HTERT RPE-1 (cell line): Measurements from ENCODE around the gene PAQR5.
"Not testable (repeated sequence)": the region's sequence is repeated elsewhere in the genome, so short reads cannot be mapped to it uniquely, and the experiment has no call there.

Experiments used
- in situ Hi-C: fragments of 300-500 bp; cut with MboI; formaldehyde crosslinking; loops from 4 replicates; pipeline ENCODE4 v1.14.3; 2020; ENCODE audit warnings: low sequenced_read_pairs

The PAQR5 gene, protein sequence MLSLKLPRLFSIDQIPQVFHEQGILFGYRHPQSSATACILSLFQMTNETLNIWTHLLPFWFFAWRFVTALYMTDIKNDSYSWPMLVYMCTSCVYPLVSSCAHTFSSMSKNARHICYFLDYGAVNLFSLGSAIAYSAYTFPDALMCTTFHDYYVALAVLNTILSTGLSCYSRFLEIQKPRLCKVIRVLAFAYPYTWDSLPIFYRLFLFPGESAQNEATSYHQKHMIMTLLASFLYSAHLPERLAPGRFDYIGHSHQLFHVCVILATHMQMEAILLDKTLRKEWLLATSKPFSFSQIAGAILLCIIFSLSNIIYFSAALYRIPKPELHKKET

DNA sequence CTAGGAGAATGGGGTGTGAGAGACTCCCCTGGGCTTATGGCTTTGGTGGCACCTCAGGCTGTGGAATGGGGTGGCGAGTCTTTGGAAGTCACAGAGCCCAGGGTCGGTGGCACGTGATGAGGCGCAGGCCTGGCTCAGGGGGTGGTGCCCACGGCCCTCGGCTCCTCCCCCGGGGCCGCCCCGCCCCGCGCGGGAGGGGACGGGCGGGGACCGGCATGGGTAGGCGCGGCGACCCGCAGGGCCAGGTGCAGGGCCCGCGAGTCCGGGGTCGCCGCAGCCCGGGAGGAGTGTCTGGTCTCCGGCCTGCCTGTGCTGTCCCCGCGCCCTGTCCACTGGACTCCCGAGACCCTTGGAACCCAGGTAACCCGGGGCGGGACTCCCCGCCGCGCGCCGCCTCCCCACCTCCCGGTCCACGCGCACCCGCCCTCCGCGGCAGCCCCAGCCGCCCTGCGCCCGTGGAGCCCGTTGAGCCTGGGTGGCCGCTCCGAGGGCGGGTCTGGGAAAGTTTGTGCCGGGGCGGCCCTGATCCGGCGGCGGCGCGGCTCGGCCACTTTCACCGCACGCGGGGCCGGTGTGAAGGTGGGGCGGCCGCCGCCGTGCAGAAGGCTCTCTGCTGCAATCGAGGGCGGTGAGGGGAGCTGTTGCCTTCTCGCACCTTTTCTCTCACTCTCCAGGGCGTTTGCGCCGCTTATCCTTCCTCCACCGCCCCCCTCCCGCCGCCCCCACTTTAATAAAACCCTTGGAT is at the start of gene PAQR5:
TSS of gene PAQR5 (plus strand) at position 216 of the 745 bp plus-strand sequence. CDS start 61,169 bp downstream, outside the sequence.
- in situ Hi-C loops, result no loop called here

- in situ Hi-C loops, result no loop called here
Observed at GRCh38 chr15:69253156-69253555, 45.6 kb upstream of the PAQR5 start.

DNA sequence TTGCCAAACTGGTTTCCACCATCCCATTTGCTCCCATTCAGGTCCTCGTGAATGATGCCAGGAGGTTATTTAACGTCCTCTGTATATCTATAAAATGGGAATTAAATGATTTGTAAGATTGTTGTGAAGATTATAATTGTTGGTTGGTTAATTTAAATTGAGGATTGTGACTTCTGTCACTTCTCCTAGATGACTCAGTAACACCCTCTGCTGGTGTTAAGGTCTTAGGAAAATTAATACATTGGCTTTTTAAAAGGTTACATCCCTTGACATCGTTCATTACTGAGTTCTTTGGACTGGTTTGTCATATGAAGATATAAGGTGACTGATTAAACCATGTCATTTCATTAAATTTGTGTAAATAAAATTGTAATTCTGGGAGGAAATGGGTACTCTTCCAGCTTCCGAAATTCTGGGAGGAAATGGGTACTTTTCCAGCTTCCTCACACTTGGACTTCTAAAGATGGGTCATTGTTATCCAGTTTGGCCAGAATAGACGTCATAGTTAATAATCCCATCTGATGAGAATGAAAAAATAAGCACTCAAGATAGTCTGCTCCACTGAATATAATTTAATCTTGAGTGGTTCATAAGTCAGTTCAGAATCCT is 33.3 kb upstream of the PAQR5 start:
- in situ Hi-C loops, result no loop called here

- in situ Hi-C loops, result no loop called here
Observed at GRCh38 chr15:69271217-69271616, 27.5 kb upstream of the PAQR5 start.

- in situ Hi-C loops, result no loop called here
Observed at GRCh38 chr15:69272139-69272538, 26.6 kb upstream of the PAQR5 start.

DNA sequence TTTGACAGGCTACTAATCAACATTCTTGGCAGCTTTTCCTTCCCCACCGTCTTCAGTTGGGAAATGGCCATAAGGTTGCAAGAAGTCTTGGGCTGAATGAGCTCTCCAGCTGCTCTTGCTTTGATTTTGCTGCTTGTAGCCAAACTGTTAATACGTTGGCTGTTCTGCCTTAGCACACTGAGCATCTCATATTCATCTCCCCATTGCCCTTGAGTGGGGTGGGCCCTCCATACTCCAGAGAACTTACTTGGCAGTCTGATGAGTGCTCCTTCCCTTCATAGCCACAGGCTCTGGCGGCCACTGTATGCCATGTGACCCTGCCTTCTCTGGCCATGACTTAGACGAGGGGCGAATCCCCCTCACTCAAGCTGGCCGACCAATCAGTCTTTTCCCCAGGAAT is 25.8 kb upstream of the PAQR5 start:
- in situ Hi-C loops, result no loop called here

DNA sequence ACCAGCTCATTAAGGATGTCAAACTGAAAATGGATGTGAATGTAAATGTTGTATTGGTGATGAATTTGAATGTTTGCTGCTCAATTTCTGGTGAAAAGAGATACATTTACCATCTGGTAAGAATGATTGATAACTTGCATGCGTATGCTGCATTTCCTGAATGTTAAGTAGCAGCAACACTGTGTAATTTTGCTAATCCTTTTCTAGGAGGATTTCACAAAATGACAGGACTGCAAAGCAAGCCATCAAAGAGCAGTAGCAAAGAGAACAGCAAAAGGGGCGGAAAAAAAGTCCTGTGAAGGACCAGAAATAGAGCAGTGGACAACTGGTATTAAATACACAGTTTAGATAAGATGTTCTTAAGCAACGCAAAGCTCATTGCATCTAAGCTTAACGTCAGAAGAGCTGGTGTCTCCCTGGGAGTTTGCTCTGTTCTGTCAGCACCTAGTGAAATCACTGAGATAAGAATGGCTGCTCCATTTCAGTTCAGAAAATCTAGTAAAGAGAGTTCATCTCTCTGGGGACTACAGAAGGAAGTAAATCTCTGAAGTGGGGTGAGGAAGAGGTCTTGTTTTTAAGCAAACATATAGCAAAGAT is 23.5 kb upstream of the PAQR5 start:
- in situ Hi-C loops, result no loop called here

DNA sequence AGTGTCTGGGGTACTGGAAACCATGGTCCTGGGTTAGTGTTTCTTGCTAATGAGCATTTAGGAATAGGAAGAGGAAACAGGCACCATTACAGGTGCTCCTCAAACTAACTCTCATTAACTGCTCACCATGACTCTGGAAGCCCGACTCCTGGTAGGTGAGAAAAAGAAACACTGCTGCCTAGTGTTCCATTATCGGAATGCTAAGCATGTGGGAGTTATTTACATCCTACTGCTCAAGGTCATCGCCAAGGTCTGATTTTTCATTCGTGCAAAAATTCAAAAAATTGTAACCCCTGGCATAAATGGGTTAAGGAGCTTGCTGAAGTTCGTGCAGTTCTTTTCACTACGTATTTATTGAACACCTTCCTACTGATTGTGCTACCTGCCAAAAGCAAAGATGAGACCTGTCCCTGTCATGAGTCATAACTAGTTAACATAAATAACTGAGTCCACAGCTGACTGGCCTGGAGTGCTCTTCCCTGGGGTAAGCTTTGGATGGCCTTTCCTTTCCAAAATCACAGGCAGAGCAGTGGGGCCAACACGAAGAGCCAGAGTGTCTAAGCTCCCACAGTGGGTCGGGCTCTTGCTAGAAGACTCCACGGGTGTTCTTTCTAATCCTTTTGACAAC is 22.7 kb upstream of the PAQR5 start:
- in situ Hi-C loops, result no loop called here

DNA sequence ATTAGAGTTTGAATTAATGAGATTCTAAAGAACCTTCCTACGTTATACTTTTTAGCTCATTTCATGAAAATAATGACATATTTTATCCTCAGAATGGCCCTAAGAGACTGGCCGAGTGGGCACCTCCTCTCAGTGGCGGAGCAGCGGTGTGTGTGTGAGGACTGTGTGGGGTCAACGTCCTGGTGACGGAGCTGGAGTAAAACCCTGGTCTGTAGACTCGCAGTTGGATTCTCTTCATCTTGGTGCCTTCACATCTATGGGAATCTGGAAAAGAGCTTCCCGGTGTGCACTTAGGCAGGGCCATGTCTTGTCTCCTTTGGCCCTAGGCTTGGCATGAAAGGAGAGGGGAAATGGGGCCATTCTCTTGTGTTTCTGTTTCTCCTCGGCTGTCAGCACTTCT is 21.4 kb upstream of the PAQR5 start:
- in situ Hi-C loops, result no loop called here

GRCh38 chr15:69279636-69280035 is 19.1 kb upstream of the PAQR5 start:
- in situ Hi-C loops, result no loop called here

DNA sequence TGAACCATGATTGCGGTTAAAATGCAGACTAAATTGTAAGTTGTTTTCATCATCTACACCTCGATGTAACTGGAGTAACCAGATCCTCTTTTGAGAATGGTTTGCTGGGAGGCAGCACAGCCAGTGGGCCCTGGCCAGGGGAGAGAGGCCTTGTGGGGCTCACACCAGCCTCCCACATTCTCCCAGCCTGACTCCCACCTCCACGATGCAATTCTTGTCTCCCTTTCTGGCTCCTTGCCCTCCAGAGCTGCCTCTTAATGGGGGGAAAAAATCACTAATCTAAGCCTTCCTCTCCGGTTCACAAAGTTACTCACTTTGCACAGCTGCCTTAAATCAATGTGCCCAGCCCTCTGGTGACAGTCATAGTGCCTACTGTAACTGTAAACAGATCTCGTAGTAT is 17.9 kb upstream of the PAQR5 start:
- in situ Hi-C loops, result no loop called here

DNA sequence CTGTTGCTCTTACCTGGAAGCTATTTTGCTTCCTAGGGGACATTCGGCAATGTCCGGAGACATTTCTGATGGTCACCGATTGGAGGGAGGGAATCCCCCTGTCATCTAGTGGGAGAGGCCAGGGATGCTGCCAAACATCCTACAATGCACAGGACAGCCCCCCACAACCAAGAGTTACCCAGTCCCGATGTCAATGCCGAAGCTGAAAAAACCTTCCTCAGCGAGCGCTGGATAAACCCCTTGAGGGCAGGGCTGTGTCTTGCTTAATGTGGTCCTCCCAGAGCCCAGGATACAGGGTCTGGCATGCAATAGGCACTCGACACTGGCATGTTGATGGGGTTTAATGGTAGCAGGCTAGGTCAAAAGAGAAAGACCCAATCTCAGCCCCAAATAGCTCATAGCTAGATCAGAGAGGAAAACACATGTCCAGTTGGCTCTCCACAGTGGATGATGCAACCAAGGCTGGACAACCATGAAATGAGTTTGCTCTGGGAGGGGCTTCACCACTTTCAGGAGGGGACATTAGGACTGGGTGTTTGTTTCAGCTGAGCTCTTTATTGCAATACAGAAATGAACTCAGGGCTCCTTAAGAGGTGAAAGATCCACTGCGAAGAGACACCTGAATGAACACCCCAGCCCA is 16.5 kb upstream of the PAQR5 start:
- in situ Hi-C loops, result no loop called here

- in situ Hi-C loops, result no loop called here
Observed at GRCh38 chr15:69285834-69286233, 12.9 kb upstream of the PAQR5 start.

GRCh38 chr15:69288011-69288410 is 10.7 kb upstream of the PAQR5 start:
- in situ Hi-C loops, result no loop called here

- in situ Hi-C loops, result no loop called here
Observed at GRCh38 chr15:69288531-69289341, 10.0 kb upstream of the PAQR5 start.

- in situ Hi-C loops, result no loop called here
Observed at GRCh38 chr15:69289342-69290146, 9.2 kb upstream of the PAQR5 start.

DNA sequence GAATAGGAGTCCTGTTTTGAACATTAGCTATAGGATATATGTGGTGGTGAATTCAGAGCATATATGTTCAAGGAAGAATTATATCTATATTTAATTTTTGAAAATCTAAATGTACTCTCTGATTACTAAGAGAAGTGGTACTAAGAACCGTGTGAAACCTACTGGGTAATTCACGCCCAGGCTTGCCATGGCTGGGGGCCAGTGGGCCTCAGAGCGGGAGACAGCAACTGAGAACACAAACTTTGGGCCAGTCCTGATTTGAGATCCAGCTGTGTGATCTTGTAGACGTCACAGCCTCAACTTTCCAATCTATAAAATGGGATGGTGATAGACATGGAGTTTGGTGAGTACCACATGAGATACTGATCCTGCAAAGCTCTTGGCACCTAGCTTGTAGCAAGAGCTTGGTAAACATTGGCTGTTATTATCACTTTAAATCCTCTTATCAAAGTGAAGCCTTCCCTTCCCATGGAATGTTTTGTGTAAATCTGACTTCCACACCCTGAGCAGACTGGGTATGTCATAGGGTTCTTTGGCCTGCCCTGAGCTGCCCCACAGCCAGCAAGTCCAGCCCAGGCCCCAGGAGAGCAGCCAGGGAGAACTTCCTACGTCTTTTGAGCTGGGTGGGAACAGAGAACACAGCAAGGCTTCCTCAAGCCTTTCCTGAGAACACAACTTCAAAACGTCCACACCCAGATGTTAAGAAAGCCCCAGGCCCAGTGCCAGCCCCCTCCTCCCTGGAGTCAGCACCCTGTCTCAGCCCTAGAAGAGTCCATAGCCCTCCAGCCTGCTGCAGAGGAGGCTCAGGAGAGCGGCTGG is 8.2 kb upstream of the PAQR5 start:
- in situ Hi-C loops, result no loop called here

GRCh38 chr15:69291651-69292050 is 7.1 kb upstream of the PAQR5 start:
- in situ Hi-C loops, result not testable (repeated sequence)
